Cardiac septum (tissue), 1 donor: ENCODE data around the gene RETN. TPM values are rescaled to one million over a fixed set of nuclear protein-coding genes. Genes with fewer than 3 reads are reported as not detected.

Source experiments
- DNase-seq: peaks from one replicate; pipeline ENCODE4 v3.0.0-alpha.2; 2020; ENCODE audit warnings: low spot score
- intact Hi-C: fragments of 100-400 bp; cut with DNase I; formaldehyde crosslinking; loops from one replicate; pipeline ENCODE4 v1.14.0; 2022
- long read RNA-seq: library from polyadenylated mRNA; unstranded; transcript quantifications from one replicate; pipeline ENCODE4 v2.0.0, GENCODE V29; 2021
- total RNA-seq: library from RNA; stranded (reverse); fragmentation: NEBNext Ultra II Directional; extraction: Animal tissue kit (Norgen Biotek cat#: 25700); gene quantifications from one replicate; pipeline ENCODE4 v1.2.1, GENCODE V29; 2021
- donor health status: DM: no; HTN: no; CAD: no.

Gene RETN, protein sequence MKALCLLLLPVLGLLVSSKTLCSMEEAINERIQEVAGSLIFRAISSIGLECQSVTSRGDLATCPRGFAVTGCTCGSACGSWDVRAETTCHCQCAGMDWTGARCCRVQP
- total RNA-seq = 0.75 TPM
- long read RNA-seq = 0 reads

- intact Hi-C loops = no loop called here
- DNase-seq = no peak
Measured at GRCh38 chr19:7668842-7669241, at the start of gene RETN. Gene RETN (plus strand): TSS chr19:7669049. CDS start chr19:7669327, 278 bp downstream.

- intact Hi-C loops = no loop called here
- DNase-seq = no peak
Measured at GRCh38 chr19:7619671-7620441, 49.0 kb upstream of the RETN start.

- intact Hi-C loops = no loop called here
Measured at GRCh38 chr19:7620442-7621412, 48.1 kb upstream of the RETN start.

DNA sequence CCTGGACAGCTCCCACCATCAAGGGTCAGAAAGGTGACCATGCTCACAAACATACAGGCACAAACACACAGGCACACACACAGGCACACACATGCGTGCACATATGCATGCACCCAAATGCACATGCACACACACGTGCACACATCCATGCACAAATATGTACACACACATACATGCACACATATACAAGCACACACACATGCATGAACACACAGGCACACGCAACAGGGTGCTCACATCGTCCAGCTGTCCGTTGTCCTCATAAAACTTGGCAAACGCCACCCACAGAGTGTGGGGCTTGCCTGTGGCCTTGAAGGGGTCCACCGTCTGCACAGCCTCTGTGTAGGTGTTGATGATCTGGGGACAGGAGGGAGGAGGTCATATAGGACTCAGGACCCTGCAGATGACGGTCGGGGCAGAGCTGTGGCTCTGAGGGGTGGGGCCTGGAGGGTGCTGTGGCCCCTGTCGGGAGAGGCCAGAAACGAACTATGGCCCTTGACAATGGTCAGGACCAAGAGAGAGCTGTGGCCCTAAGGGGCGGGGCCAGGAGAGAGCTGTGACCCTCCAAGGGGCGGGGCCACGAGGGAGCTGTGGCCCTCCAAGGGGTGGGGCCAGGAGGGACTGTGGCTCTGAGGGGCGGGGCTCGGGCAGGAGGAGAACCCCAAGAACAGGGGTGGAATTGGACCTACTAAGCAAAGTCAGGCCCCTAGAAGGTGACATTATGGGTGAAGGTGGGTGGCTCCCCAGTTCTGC, 45.7 kb upstream of the RETN start:
- intact Hi-C loops = no loop called here
- no peak for DNase-seq

More at GRCh38 chr19:7620442-7621412, 48.1 kb upstream of the RETN start:
- DNase-seq = no peak

DNA sequence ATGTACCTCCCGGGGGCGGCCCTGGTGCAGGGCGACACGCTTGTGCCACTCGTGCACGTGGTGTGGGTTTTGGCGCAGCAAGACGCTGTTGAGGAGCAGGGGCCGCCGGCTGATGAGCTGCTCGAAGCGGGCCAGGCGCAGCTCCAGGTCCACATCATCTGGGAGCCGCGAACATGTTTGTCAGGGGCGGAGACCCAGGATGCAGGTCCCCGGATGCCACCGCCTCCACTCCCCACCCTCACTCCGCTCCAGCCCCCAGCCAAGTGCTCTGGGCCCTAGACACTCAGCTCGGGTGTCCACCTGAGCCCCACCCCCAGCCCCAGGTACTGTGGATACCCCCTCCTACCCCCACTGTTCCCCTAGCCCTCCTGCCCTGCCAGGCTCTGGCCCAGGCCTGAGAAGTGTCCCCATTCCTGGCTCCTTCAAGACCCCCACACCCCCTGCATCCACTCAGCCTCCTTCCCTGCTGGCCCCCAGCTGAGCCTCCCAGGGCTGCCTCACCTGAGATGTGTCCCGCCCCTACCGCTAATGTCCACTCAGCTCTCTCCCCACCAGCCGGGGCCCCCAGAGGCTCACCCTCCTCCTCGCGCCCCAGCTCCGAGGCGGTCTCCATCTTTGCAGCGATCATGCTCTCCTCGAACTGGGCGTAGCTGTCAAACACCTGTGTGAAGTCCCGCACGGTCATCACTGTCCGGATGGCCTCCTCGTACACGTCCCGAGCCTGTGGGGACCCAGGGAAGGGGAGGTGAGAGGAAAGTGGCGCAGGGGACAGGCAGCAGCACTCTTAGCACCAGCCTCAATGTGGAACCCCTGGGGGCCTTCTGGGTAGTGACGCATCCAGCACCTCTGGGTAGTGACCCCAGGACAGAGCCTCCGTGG, 44.9 kb upstream of the RETN start:
- intact Hi-C loops = no loop called here
- DNase-seq = no peak

DNA sequence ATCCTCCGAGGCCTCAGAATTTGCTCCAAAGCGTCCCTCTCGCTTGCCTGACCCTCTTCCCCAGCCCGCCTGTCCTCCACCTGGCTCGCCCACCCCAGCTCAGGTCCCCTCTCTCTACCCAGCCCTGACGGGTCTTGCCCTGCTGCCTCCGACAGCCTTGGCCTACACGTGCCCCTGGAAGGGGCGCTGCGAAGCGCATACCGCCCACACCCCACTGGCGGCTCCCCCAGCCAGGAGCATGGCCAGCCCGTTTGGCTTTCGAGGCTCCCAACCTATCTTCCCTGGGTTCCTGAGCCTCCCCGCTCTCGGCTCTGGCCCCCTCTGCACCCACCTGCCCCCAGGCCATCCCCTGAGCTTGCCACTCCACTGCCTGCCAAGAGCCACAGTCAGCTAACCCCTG, 44.0 kb upstream of the RETN start:
- no peak for DNase-seq

DNA sequence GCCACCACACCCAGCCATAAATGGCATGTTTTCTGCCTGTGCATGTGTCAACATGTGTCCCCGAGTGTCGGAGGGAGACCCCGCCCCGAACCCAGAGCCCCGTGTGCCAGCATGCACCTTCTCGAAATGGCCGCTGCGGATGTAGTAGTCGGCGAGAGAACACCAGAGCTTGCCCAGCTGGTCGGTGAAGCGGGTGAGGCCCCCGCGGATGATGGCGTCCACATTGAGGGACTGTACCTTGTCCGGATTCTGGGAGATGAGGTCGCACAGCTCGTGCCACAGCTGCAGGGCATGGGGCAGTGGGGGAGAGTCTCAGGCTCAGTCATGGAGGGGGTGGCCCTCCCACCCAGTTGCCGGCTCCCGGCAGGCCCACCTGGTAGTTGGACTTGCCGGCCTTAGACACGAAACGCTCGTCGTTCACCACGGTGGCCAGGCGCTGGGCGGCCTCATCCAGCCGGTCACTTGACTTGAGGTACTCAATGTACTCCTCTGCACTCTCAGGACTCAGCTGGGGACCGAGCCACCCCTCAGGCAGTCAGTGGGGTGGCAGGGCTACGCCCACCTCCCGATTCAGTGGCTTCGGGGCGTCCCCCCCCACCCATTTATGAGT, 43.0 kb upstream of the RETN start:
- intact Hi-C loops = no loop called here
- no peak for DNase-seq

More for the DNA sequence above, 44.0 kb upstream of the RETN start:
- intact Hi-C loops = no loop called here

GRCh38 chr19:7627166-7627565, 41.7 kb upstream of the RETN start:
- intact Hi-C loops = no loop called here
- DNase-seq = no peak

- intact Hi-C loops = no loop called here
Measured at GRCh38 chr19:7628589-7629311, 40.1 kb upstream of the RETN start.

GRCh38 chr19:7629347-7630054, 39.3 kb upstream of the RETN start, which contains the start of the genes PET100 and XAB2:
Gene PET100 (plus strand): TSS chr19:7629793. CDS start chr19:7629834, 41 bp downstream.
Gene XAB2 (minus strand): TSS chr19:7629545. CDS start chr19:7629527, 18 bp downstream.
- peak; percentile 97 for DNase-seq
- intact Hi-C loops = no loop called here

More at GRCh38 chr19:7628589-7629311, 40.1 kb upstream of the RETN start:
- DNase-seq = no peak

DNA sequence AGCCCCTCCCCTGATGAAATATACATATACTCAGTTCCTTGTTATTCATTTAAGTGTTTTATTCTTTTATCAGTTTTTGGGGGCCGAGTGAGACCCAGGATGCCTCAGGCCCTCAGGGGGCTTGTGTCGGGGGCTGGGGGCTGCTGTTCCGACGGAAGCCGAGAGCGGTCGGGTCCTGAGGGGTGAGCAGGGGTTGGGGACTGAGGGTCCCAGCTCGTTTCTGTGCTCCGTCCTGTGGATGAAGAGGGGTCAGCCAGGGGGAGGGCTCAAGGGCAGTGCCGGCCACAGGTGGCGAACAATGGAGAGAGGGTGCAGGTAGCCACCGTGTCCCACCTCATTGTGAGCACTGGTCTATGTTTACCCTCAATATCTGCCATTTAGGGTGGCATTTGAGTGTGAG, 37.3 kb upstream of the RETN start:
- no peak for DNase-seq
- intact Hi-C loops = no loop called here

DNA sequence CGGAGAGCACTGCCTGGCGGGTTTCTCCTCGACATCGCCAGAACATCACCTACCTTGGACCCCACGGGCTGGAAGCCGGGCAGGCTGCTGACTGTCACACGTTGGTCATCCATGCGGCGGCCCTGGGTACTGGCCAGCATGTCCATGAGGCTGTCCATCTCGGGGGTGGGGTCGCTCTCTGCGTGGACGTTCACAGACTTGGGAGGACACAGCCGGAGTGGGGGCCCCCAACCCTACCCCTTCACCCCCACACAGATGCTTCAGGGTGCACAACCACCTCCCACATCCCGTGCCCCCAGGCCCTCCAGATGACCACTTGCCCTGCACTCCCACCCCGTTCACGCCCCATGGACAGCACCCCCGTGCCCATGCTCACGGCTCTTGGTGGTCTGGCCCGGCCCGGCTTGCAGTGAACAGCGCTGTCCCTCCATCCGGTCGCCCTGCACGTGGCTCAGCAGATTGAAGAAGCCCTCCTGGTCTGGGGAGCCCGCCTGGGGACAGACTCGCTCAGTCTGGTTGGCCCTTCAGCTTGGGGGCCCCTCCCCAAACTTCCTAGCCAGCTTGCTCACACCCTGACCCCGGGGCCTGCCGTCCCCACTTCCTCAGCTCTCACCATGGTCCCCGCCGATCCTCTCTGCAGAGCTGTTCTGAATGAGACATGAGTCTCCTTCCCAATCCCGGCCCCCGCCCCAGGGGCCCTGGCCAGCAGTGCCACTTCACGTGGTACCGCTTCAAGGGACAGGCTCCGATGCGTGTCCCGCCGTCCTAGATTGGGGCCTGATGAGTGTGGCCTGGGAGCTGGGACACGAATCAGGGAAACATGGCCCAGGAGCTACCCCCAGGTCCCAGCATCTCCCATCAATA, 36.3 kb upstream of the RETN start:
- intact Hi-C loops = no loop called here
- DNase-seq = no peak

GRCh38 chr19:7633698-7634097, 35.2 kb upstream of the RETN start, which contains the start of gene PCP2:
Gene PCP2 (minus strand): TSS chr19:7633719. CDS start chr19:7633457, 262 bp downstream.
- intact Hi-C loops = no loop called here
- DNase-seq = no peak

DNA sequence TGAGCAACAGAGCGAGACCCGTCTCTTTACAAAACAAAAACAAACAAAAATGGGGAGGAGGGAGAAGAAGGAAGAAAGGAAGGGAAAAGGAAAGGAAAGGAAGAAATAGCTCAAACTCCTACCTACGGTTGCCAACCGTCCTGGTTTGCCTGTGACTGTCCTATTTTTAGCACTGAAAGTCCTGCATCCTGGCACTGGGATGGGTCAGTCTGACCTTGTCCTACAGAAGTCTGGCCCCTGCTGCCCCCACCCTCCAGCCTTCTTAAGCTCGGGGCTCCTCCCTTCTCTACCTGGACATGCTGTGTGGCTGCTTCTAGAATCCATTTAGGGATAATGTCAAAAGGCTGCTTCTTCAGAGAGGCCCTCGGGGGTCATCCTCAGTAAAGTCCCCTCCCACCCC, 33.2 kb upstream of the RETN start:
- DNase-seq = no peak

DNA sequence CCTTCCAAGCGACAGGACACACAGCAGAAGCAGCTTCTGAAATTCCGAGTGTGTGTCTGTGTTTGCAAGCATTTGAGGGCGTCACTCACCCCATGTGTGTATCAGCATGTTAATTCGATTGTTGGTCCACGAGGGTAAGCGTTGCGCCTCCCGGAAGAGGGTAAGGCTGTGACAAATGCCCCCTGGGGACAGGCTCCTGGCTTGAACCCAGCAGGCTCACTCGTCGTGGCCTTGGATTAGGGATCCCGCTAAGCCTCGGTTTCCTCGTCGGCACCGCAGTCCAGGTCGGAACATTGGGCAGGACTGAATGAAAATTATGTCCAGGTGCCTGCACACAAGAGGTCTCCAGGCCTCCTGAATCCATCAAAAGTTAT, 32.5 kb upstream of the RETN start:
- DNase-seq = no peak
- intact Hi-C loops = no loop called here

More for the DNA sequence above, 33.2 kb upstream of the RETN start:
- intact Hi-C loops = no loop called here
